Stomach (tissue), 19 donors: ENCODE results near the gene ZNF516. TPM values are rescaled to one million over a fixed set of nuclear protein-coding genes. Genes with fewer than 3 reads are reported as not detected.
"Not testable (repeated sequence)": the region's sequence is repeated elsewhere in the genome, so short reads cannot be mapped to it uniquely, and the experiment has no call there.

ENCODE experiments used
- DNase-seq, 2 donors: peaks; one replicate each; pipeline versions ENCODE4 v3.0.0 to v3.0.0-alpha.2; 2013 to 2019
- H3K27ac ChIP-seq, 5 donors: fragments of 200-600 bp in 4 of 5; sonication (generic) in 4 of 5; one replicate each; pipeline ENCODE4 v1.5.1; 2013 to 2019; ENCODE audit warnings: mild to moderate bottlenecking in 1 of 5, moderate library complexity in 1 of 5
- H3K27me3 ChIP-seq, 3 donors: fragments of 200-600 bp; sonication (generic); one replicate each; pipeline ENCODE4 v1.5.1; 2017 to 2019; ENCODE audit warnings: mixed run types in 1 of 3
- H3K36me3 ChIP-seq, 4 donors: fragments of 200-600 bp; sonication (generic); 1 replicate in 3 of 4; 2 replicates in 1 of 4; pipeline ENCODE4 v1.5.1; 2016 to 2019
- H3K4me1 ChIP-seq, 4 donors: fragments of 200-600 bp; sonication (generic); one replicate each; pipeline ENCODE4 v1.5.1; 2016 to 2019
- H3K4me3 ChIP-seq, 4 donors: fragments of 200-600 bp; sonication (generic) in 3 of 4; one replicate each; pipeline ENCODE4 v1.5.1; 2016 to 2019; ENCODE audit warnings: mild to moderate bottlenecking in 1 of 4
- H3K9me3 ChIP-seq, 4 donors: fragments of 200-600 bp; sonication (generic); one replicate each; pipeline ENCODE4 v1.5.1; 2016 to 2019
- CTCF ChIP-seq, 7 experiments: fragments of 450-650 bp in 4 of 7; fragments of 200-600 bp in 3 of 7; sonication (generic) in 3 of 7; IDR thresholded peaks; one replicate each; pipeline ENCODE4 v1.5.1; 2016 to 2019; ENCODE audit warnings: antibody characterized with exemption in 7 of 7, control low read depth in 2 of 7, mild to moderate bottlenecking in 1 of 7
- EP300 ChIP-seq: sonication (generic); formaldehyde crosslinking; IDR thresholded peaks from one replicate; pipeline ENCODE4 v1.6.1; 2017; ENCODE audit warnings: antibody characterized with exemption
- POLR2A ChIP-seq, 4 donors: fragments of 450-650 bp; IDR thresholded peaks; one replicate each; pipeline ENCODE4 v1.6.1; 2016; ENCODE audit warnings: antibody characterized with exemption in 4 of 4, control low read depth in 2 of 4, mild to moderate bottlenecking in 1 of 4, moderate library complexity in 1 of 4
- POLR2AphosphoS5 ChIP-seq, 3 donors: sonication (generic); formaldehyde crosslinking; IDR thresholded peaks; one replicate each; pipeline ENCODE4 v1.6.1; 2016; ENCODE audit warnings: antibody characterized with exemption in 3 of 3
- WGBS, 5 donors: extraction: QIAGEN DNeasy Blood & Tissue Kit in 3 of 5; methylation state at CpG; one replicate each; pipeline versions ENCODE4 v1.1.5 to v1.1.7; 2013 to 2018; 5-methylcytosine and 5-hydroxymethylcytosine counted together
- intact Hi-C: fragments of 100-400 bp; cut with DNase I; formaldehyde crosslinking; loops from one replicate; pipeline ENCODE4 v1.15.1; 2023; ENCODE audit warnings: low total_unique reads
- long read RNA-seq, 10 donors: transcript quantifications; one replicate each; lab custom pipeline, GENCODE V29; 2026
- polyA plus RNA-seq, 3 donors: library from polyadenylated mRNA; stranded (reverse); fragments of 200-250 nt; gene quantifications; one replicate each; pipeline ENCODE4 v1.2.3, GENCODE V29; 2013
- total RNA-seq, 5 donors: library from RNA; depleted of rRNA; stranded (reverse); fragments of >200 nt; gene quantifications; one replicate each; pipeline versions ENCODE4 v1.1.0 to v1.2.3, GENCODE V29; 2014 to 2016
- donor health status: healthy with polysubstance abuse.
- donor health status: Bipolar disorder and iron deficiency.
- donor health status: healthy.

ZNF516 gene
- total RNA-seq (10 to 100 TPM; 12.8 to 25.9 (median 17.0) TPM), polyA plus RNA-seq (1 to 10 TPM; 2.3 to 6.9 (median 3.2) TPM)
- long read RNA-seq, donor 1: 0 reads
- long read RNA-seq, donor 2, partial matches to known transcripts: 0 of 1 reads
- long read RNA-seq, donor 2, other reads (novel, unspliced or antisense): 0 of 1 reads
- long read RNA-seq, donor 3: 0 reads
- long read RNA-seq, donor 4: 0 reads
- long read RNA-seq, donor 5, partial matches to known transcripts: 5 of 6 reads
- long read RNA-seq, donor 5, other reads (novel, unspliced or antisense): 0 of 6 reads
- long read RNA-seq, donor 6, partial matches to known transcripts: 0 of 3 reads
- long read RNA-seq, donor 6, other reads (novel, unspliced or antisense): 0 of 3 reads
- long read RNA-seq, donor 7, partial matches to known transcripts: 6 of 6 reads
- long read RNA-seq, donor 7, other reads (novel, unspliced or antisense): 0 of 6 reads
- long read RNA-seq, donor 8, partial matches to known transcripts: 0 of 1 reads
- long read RNA-seq, donor 8, other reads (novel, unspliced or antisense): 0 of 1 reads
- long read RNA-seq, donor 9: 0 reads
- long read RNA-seq, donor 10: 0 reads

- TF ChIP-seq EP300: no peak
- Histone ChIP-seq H3K9me3 (no peaks in the 10 kb centered on the region), H3K27ac (peak within 1 kb of the TSS; percentile 80 to 97 (median 90)), H3K27me3 (peaks cover 0 to 7% (median 0%) of the 10 kb centered on the region in 3 donors), H3K4me3 (peak within 1 kb of the TSS; percentile 72 to 83 (median 80)), H3K4me1 (peaks cover 3 to 44% (median 34%) of the 10 kb centered on the region in 4 donors), H3K36me3 (no peaks in the 10 kb centered on the region)
- intact Hi-C loops: no loop called here
- 0 to 2% (median 1%) methylated on average over 6 to 61 of the region's 64 CpGs; no CpG with 5 or more reads in 1 of the 5 donors for WGBS, 5 donors
- DNase-seq: peak; percentile 45 to 83
Observed at GRCh38 chr18:76495006-76495370, at the start of gene ZNF516. ZNF516 (minus strand) TSS chr18:76495242; CDS start chr18:76443054, 52,188 bp downstream.

- Histone ChIP-seq H3K27me3 (no peaks in the 10 kb centered on the region), H3K36me3 (no peaks in the 10 kb centered on the region), H3K4me3 (no peak overlapping the region), H3K9me3 (no peaks in the 10 kb centered on the region), H3K4me1 (no peaks in the 10 kb centered on the region), H3K27ac (no peak overlapping the region)
- no peak for TF ChIP-seq EP300
- no peak for TF ChIP-seq POLR2AphosphoS5 (IDR thresholded peaks at IDR 0.05)
- TF ChIP-seq CTCF (IDR thresholded peaks at IDR 0.05): no peak
- TF ChIP-seq POLR2A (IDR thresholded peaks at IDR 0.05): no peak
- 86 to 92% (median 86%) methylated on average over 11 of the region's 11 CpGs for WGBS, 5 donors
- intact Hi-C loops: no loop called here
- DNase-seq: no peak
Observed at GRCh38 chr18:76538846-76539245, 43.8 kb upstream of the ZNF516 start.

- no peak for DNase-seq
- WGBS, 5 donors: 82 to 87% (median 85%) methylated on average over 8 of the region's 8 CpGs
- TF ChIP-seq EP300 (no peak), CTCF (IDR thresholded peaks at IDR 0.05) (no peak)
- Histone ChIP-seq H3K36me3 (no peaks in the 10 kb centered on the region), H3K4me3 (no peak overlapping the region), H3K27ac (no peak overlapping the region), H3K4me1 (no peaks in the 10 kb centered on the region), H3K9me3 (no peaks in the 10 kb centered on the region), H3K27me3 (no peaks in the 10 kb centered on the region)
- intact Hi-C loops: no loop called here
Observed at GRCh38 chr18:76537621-76538020, 42.6 kb upstream of the ZNF516 start.

GRCh38 chr18:76536593-76536992 is 41.6 kb upstream of the ZNF516 start:
- H3K4me3 ChIP-seq, intact Hi-C loops, H3K36me3 ChIP-seq, H3K27me3 ChIP-seq, H3K27ac ChIP-seq, H3K4me1 ChIP-seq, DNase-seq, H3K9me3 ChIP-seq: not testable (repeated sequence)
- 79 to 94% (median 86%) methylated on average over 5 of the region's 5 CpGs for WGBS, 5 donors

GRCh38 chr18:76532875-76533274 is 37.8 kb upstream of the ZNF516 start:
- 91 to 96% (median 95%) methylated on average over 8 of the region's 8 CpGs for WGBS, 5 donors
- Histone ChIP-seq H3K36me3 (no peaks in the 10 kb centered on the region), H3K9me3 (no peaks in the 10 kb centered on the region), H3K27ac (no peak overlapping the region), H3K27me3 (no peaks in the 10 kb centered on the region), H3K4me3 (no peak overlapping the region), H3K4me1 (peaks cover 0 to 17% (median 15%) of the 10 kb centered on the region in 4 donors)
- no peak for DNase-seq
- TF ChIP-seq EP300 (no peak), POLR2AphosphoS5 (IDR thresholded peaks at IDR 0.05) (no peak), POLR2A (IDR thresholded peaks at IDR 0.05) (no peak), CTCF (IDR thresholded peaks at IDR 0.05) (no peak)
- intact Hi-C loops: no loop called here
